ENCODE results near the gene PPP1R3C.

GRCh38 chr10:91624633-91625032 is 8.2 kb downstream of the PPP1R3C start:
- no peak for TF ChIP-seq CTCF (IDR thresholded peaks at IDR 0.05)
- no peak for TF ChIP-seq POLR2A (IDR thresholded peaks at IDR 0.05)

All from adrenal gland (tissue), 5 donors.